Heart right ventricle (tissue), 16 donors: ENCODE measurements around the gene FAM217A. TPM values are rescaled to one million over a fixed set of nuclear protein-coding genes. Genes with fewer than 3 reads are reported as not detected.

Experiments
- ATAC-seq, 8 donors: fragments of 200-7000 bp; cut with Tn5 transposase; one replicate each; pipeline ENCODE4 v1.9.1; 2020; ENCODE audit warnings: mild to moderate bottlenecking in 8 of 8, moderate library complexity in 8 of 8, moderate number of reproducible peaks in 1 of 8
- DNase-seq, 2 donors: peaks; one replicate each; pipeline ENCODE4 v3.0.0-alpha.2; 2020
- H3K27ac ChIP-seq, 10 donors: fragments of 200-600 bp; sonication (generic) in 2 of 10; one replicate each; pipeline versions ENCODE4 v1.5.0 to v1.8.0; 2020 to 2022; ENCODE audit warnings: mild to moderate bottlenecking in 3 of 10
- H3K27me3 ChIP-seq, 7 donors: fragments of 200-600 bp; one replicate each; pipeline ENCODE4 v1.8.0; 2021 to 2022; ENCODE audit warnings: mild to moderate bottlenecking in 2 of 7
- H3K36me3 ChIP-seq, 9 donors: fragments of 200-600 bp; sonication (generic) in 1 of 9; one replicate each; pipeline versions ENCODE4 v1.5.0 to v1.8.0; 2020 to 2022; ENCODE audit warnings: mild to moderate bottlenecking in 2 of 9
- H3K4me1 ChIP-seq, 9 donors: fragments of 200-600 bp; sonication (generic) in 1 of 9; one replicate each; pipeline versions ENCODE4 v1.5.0 to v1.8.0; 2020 to 2022; ENCODE audit warnings: mild to moderate bottlenecking in 4 of 9
- H3K4me3 ChIP-seq, 10 donors: fragments of 200-600 bp; sonication (generic) in 2 of 10; one replicate each; pipeline versions ENCODE4 v1.5.0 to v1.8.0; 2020 to 2022; ENCODE audit warnings: mild to moderate bottlenecking in 7 of 10, moderate library complexity in 2 of 10
- H3K9me3 ChIP-seq, 11 donors: fragments of 200-600 bp in 10 of 11; sonication (generic) in 2 of 11; one replicate each; pipeline versions ENCODE4 v1.5.0 to v1.8.0; 2013 to 2022; ENCODE audit warnings: mild to moderate bottlenecking in 2 of 11, control low read depth in 1 of 11, moderate library complexity in 1 of 11
- WGBS, 2 donors: extraction: QIAGEN DNeasy Blood & Tissue Kit; methylation state at CpG; one replicate each; pipeline ENCODE4 v1.1.7; 2013; ENCODE audit warnings: inconsistent platforms in 1 of 2; 5-methylcytosine and 5-hydroxymethylcytosine counted together
- intact Hi-C, 10 donors: fragments of 100-400 bp; cut with DNase I; formaldehyde crosslinking; loops; one replicate each; pipeline versions ENCODE4 v1.11.1 to v1.14.2; 2022
- polyA plus RNA-seq, 2 donors: library from polyadenylated mRNA; stranded (reverse); fragments of 200-250 nt; gene quantifications; one replicate each; pipeline ENCODE4 v1.2.3, GENCODE V29; 2013
- total RNA-seq, 10 donors: library from RNA; stranded (reverse); fragmentation: NEBNext Ultra II Directional in 3 of 10; extraction: Animal tissue kit (Norgen Biotek cat#: 25700) in 3 of 10; gene quantifications; one replicate each; pipeline versions ENCODE4 v1.2.1 to v1.2.4, GENCODE V29; 2021 to 2023
- TF ChIP-seq, protein P1 (sequence below), 9 donors: fragments of 200-600 bp; sonication (generic) in 2 of 9; IDR thresholded peaks; one replicate each; pipeline versions ENCODE4 v1.5.0 to v1.8.0; 2021 to 2022; ENCODE audit warnings: antibody characterized with exemption in 9 of 9, mild to moderate bottlenecking in 5 of 9, moderate library complexity in 1 of 9
- donor health status: Arrhythmogenic right ventricular cardiomyopathy.
- donor health status: ischemic (EF 13 %, LVEDD 7.1; RV severe dilation, severe dysfunction).
- donor health status: healthy with polysubstance abuse.
- donor health status: DM: no; HTN: yes; CAD: no.
- donor health status: DM: no; HTN: no; CAD: no.
- donor health status: ischemic (EF 25% LVEDD 6.9; RV normal size, moderate dysfunction).
- donor health status: ischemic (EF 25% LVEDD 5.7; RV mildly dilated, moderate dysfunction).
- donor health status: healthy.
- donor health status: DM: yes; HTN: yes; CAD: no.
- donor health status: Ischemic cardiomyopathy.
- donor health status: ischemic (EF 35%, LVEDD 5.7; RV mildly dilated, moderate dysfunction).
- donor health status: nonischemic (EF 11% LVEDD 7.7; RV severe dilation, severe dysfunction).
- donor health status: DM: yes; HTN: yes; CAD: no.
- donor health status: PGD.
- donor health status: ischemic (EF 29% LVEDD 5.4; RV normal size, mild dysfunction).
- donor health status: nonischemic (EF 23%, LVEDD 6.1; RV moderate dilation, normal function).

The FAM217A gene
- total and polyA plus RNA-seq, 12 donors, result not detected

DNA sequence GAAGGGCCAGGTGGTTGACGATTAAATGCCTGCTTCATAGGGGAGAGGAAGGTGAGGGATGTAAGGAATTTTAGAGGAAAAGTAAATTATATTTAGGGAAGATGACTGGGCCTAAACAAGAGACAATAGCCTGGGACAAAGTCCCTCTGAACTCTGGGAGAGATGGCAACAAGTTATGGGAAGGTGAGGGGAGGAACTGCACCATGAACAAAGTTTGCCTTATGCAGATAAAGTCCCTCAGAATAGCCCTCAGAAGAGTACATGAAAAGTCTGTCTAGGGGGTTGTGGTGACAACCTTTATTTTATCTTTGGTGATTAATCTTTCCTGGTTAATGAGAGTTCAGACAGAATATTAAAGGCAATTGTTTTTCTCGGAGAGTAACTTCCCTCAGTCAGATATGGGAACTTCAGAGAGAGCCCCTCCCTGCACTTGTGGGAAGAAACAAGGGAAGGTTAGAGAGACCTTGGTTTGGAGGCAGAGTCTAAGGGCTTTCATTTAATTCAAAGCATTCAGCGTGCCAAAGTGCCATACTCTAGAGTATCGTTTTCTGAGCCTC, 27.1 kb upstream of the FAM217A start:
- Histone ChIP-seq H3K4me3 (no peak overlapping the region), H3K9me3 (no peaks in the 10 kb centered on the region), H3K27ac (no peak overlapping the region), H3K4me1 (peaks cover 0 to 19% (median 11%) of the 10 kb centered on the region in 9 donors), H3K36me3 (no peaks in the 10 kb centered on the region), H3K27me3 (no peaks in the 10 kb centered on the region)
- intact Hi-C loops, result no loop called here
- no peak for ATAC-seq
- no peak for DNase-seq
- TF ChIP-seq, protein P1, sequence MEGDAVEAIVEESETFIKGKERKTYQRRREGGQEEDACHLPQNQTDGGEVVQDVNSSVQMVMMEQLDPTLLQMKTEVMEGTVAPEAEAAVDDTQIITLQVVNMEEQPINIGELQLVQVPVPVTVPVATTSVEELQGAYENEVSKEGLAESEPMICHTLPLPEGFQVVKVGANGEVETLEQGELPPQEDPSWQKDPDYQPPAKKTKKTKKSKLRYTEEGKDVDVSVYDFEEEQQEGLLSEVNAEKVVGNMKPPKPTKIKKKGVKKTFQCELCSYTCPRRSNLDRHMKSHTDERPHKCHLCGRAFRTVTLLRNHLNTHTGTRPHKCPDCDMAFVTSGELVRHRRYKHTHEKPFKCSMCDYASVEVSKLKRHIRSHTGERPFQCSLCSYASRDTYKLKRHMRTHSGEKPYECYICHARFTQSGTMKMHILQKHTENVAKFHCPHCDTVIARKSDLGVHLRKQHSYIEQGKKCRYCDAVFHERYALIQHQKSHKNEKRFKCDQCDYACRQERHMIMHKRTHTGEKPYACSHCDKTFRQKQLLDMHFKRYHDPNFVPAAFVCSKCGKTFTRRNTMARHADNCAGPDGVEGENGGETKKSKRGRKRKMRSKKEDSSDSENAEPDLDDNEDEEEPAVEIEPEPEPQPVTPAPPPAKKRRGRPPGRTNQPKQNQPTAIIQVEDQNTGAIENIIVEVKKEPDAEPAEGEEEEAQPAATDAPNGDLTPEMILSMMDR (IDR thresholded peaks at IDR 0.05), result no peak
- 76 to 80% methylated on average over 4 of the region's 4 CpGs for WGBS, 2 donors

DNA sequence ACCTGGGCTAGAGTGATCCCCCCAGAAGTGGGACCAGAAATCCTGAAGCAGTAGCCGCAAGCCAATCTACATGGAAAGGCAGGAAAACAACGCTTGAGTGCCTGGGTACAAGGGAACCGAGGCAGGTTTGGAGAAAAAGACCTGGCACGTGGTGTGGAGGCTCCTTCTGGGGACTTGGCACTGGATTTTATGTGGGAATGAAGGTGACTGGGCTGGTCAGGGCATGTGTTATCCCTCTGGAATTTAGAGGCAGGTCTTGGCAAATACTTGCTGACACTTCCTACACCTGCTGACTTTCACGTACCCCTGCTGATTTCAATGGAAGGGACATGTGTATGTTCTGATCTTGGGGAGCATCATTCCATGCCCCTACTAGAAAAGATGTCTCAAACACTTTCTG, 25.0 kb upstream of the FAM217A start:
- DNase-seq (no peak), ATAC-seq (no peak)
- Histone ChIP-seq H3K9me3 (no peaks in the 10 kb centered on the region), H3K27ac (no peak overlapping the region), H3K36me3 (no peaks in the 10 kb centered on the region), H3K4me3 (no peak overlapping the region), H3K4me1 (peaks cover 0 to 5% (median under 1%) of the 10 kb centered on the region in 9 donors), H3K27me3 (no peaks in the 10 kb centered on the region)
- intact Hi-C loops, result no loop called here
- TF ChIP-seq, protein P1 (IDR thresholded peaks at IDR 0.05), result no peak
- WGBS, 2 donors, result 86% methylated on average over 5 of the region's 5 CpGs

DNA sequence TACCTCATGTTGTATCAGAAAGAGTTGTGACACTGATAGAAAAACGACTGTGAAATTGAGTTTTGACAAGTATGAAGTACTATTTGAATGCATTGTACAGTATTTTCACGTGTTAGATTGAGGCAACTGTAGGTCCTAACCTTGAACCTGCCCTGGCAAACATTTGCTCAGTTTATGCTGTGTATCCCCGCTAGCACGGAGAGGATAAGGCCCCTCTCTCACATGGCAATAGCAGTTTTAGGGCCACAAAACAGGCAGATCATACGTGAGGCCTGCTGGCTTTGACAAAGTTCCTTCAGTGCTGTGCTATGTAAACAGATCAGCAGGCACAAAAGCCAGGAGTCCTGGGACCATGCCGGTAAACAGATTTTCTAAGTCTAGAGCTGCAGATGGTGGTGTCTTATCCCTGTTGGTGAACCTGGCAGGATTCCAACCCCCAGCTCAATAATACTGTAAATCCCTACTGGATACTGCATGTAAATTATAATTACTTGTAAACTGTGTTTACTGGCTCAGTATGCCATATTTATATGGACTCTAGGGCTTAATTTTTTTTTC, 23.8 kb upstream of the FAM217A start:
- ATAC-seq (no peak), DNase-seq (no peak)
- Histone ChIP-seq H3K27ac (no peak overlapping the region), H3K27me3 (no peaks in the 10 kb centered on the region), H3K4me1 (peaks cover 0 to 4% (median 0%) of the 10 kb centered on the region in 9 donors), H3K9me3 (no peaks in the 10 kb centered on the region), H3K4me3 (no peak overlapping the region), H3K36me3 (no peaks in the 10 kb centered on the region)
- WGBS, 2 donors, result 72 to 74% methylated on average over 6 of the region's 6 CpGs
- TF ChIP-seq, protein P1 (IDR thresholded peaks at IDR 0.05), result no peak
- intact Hi-C loops, result no loop called here

DNA sequence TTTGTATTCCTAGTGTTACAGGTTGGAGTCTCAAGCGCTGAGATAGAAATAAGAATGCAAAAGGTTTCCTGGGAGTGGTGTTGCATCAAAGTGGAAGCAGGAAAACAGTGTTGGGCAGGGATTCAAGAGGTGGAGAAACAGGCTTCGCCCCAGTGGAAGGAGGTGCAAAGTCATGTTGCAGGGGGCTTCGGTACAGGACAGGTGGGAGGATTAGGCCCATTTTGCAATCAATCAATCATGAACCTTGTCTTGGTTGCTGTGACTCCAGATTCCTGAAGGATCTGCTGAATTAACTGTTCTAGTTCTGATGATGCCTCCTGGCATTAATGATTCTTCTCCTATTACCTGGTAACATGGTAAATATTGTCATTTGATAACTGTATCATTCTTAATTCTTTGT, 22.4 kb upstream of the FAM217A start:
- no peak for ATAC-seq
- WGBS, 2 donors, result 59 to 68% methylated on average over 3 of the region's 3 CpGs
- intact Hi-C loops, result no loop called here

More for the DNA sequence above, 22.4 kb upstream of the FAM217A start:
- DNase-seq, result no peak
- TF ChIP-seq, protein P1 (IDR thresholded peaks at IDR 0.05), result no peak
- Histone ChIP-seq H3K36me3 (no peaks in the 10 kb centered on the region), H3K27me3 (no peaks in the 10 kb centered on the region), H3K27ac (no peak overlapping the region), H3K9me3 (no peaks in the 10 kb centered on the region), H3K4me1 (peaks cover 0 to 4% (median 0%) of the 10 kb centered on the region in 9 donors), H3K4me3 (no peak overlapping the region)
